Gastroesophageal sphincter (tissue), 3 donors: Measurements from ENCODE around the gene RGP1.

Experiments used
- CTCF ChIP-seq, 4 experiments: fragments of 200-600 bp in 2 of 4; fragments of 450-650 bp in 2 of 4; sonication (generic) in 1 of 4; IDR thresholded peaks; one replicate each; pipeline ENCODE4 v1.5.1; 2017 to 2019; ENCODE audit warnings: antibody characterized with exemption in 4 of 4, mild to moderate bottlenecking in 2 of 4, moderate library complexity in 2 of 4
- EP300 ChIP-seq: sonication (generic); formaldehyde crosslinking; IDR thresholded peaks from one replicate; pipeline ENCODE4 v1.6.1; 2017; ENCODE audit warnings: antibody characterized with exemption, mild to moderate bottlenecking
- POLR2A ChIP-seq, 2 donors: fragments of 450-650 bp; IDR thresholded peaks; one replicate each; pipeline ENCODE4 v1.6.1; 2017; ENCODE audit warnings: antibody characterized with exemption in 2 of 2, mild to moderate bottlenecking in 2 of 2, moderate library complexity in 1 of 2
- POLR2AphosphoS5 ChIP-seq: sonication (generic); formaldehyde crosslinking; IDR thresholded peaks from one replicate; pipeline ENCODE4 v1.6.1; 2017; ENCODE audit warnings: antibody characterized with exemption

- TF ChIP-seq POLR2AphosphoS5 (no peak), CTCF (IDR thresholded peaks at IDR 0.05) (no peak), EP300 (no peak), POLR2A (IDR thresholded peaks at IDR 0.05) (no peak)
Observed at GRCh38 chr9:35766997-35767396, 17.9 kb downstream of the RGP1 start.
